NCI-H2029 treated with DMSO at 0.1 percent for 48 hours (cell line): ENCODE data around the gene CCM2L.

ENCODE experiments used
- DNase-seq: peaks from one replicate; lab custom pipeline; 2025; lab: John Stamatoyannopoulos, UW

Gene CCM2L

GRCh38 chr20:31996996-31997395 is 13.2 kb upstream of the CCM2L start:
- no peak for DNase-seq

DNA sequence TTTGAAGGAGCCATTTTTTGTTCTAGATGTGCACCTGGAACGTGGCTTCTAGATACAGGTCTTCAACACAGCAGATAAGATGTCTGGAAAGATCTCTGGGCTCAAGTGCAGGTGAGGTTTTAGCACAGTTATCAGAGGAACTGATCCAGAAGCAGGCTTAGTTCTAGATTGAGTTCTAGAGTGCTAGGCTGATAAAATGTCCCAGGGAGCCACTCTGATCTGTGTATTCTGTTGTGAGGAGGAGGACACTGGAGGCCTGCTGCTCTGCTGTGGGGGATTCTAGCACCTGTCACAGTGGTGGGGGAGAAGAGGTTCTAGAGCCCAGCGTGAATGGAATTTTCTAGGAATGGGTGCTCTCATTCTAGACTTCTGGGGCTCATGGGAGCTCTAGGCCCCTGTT is 12.0 kb upstream of the CCM2L start:
- DNase-seq, result no peak

DNA sequence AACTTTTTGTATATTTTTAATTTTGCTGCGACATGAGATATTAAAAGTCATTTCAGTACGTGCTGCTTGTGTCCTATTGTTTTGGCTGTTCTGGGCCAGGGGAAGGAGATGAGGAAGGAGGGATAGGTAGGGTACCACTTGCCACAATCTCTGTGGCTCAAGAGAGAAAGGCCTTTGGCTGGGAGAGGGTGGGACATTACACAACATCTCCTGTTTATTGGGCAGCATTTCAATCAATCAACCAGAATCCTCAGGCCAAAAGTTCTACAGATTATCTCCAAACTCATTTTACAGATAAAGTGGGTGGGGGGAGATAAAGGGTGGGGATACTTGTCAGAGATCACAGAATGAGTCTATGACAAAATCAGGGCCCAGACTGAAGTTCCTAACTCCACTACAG is 6.9 kb upstream of the CCM2L start:
- DNase-seq, result no peak

GRCh38 chr20:32004963-32005362 is 5.3 kb upstream of the CCM2L start:
- no peak for DNase-seq

- DNase-seq, result no peak
These were observed 4.2 kb upstream of the CCM2L start for GRCh38 chr20:32006053-32006452.

GRCh38 chr20:32006841-32007786 is 3.1 kb upstream of the CCM2L start:
- no peak for DNase-seq

- DNase-seq, result no peak
These were observed 2.2 kb upstream of the CCM2L start for GRCh38 chr20:32007787-32008616.

- DNase-seq, result no peak
These were observed 674 bp upstream of the CCM2L start for GRCh38 chr20:32009564-32009963.

GRCh38 chr20:32010666-32011065 is 428 bp downstream of the CCM2L start:
- DNase-seq, result no peak

- no peak for DNase-seq
These were observed 2.0 kb downstream of the CCM2L start for GRCh38 chr20:32012159-32012688.

- no peak for DNase-seq
These were observed 3.1 kb downstream of the CCM2L start for GRCh38 chr20:32013326-32013725.

DNA sequence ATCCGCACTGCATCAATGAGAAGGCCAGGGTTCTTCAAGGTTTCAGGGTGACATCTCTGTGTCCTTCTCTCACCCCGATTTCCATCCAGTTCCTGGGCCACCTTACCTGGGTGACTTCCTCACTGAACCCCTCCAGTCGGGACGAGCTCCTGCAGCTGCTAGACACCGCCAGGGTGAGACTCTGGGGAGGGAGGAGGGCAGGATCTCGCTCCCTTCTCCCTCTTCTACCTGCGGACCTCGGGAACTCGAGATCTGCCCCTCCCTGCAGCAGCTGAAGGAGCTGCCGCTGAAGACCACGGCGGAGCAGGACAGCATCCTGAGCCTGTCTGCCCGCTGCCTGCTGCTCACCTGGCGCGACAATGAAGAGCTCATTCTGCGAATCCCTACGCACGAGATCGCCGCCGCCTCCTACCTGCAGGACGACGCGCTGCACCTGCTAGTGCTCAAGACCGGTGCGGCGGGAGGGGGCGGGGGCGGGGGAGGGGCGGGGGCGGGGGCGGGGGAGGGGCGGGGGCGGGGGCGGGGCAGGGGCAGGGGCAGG is 7.5 kb downstream of the CCM2L start:
- peak; percentile 77 for DNase-seq

- peak; percentile 77 for DNase-seq
These were observed 8.3 kb downstream of the CCM2L start for GRCh38 chr20:32018269-32019155.

- no peak for DNase-seq
These were observed 8.9 kb downstream of the CCM2L start for GRCh38 chr20:32019156-32019510.

- no peak for DNase-seq
These were observed 9.6 kb downstream of the CCM2L start for GRCh38 chr20:32019563-32020463.

- DNase-seq, result no peak
These were observed 10.9 kb downstream of the CCM2L start for GRCh38 chr20:32021091-32021490.

DNA sequence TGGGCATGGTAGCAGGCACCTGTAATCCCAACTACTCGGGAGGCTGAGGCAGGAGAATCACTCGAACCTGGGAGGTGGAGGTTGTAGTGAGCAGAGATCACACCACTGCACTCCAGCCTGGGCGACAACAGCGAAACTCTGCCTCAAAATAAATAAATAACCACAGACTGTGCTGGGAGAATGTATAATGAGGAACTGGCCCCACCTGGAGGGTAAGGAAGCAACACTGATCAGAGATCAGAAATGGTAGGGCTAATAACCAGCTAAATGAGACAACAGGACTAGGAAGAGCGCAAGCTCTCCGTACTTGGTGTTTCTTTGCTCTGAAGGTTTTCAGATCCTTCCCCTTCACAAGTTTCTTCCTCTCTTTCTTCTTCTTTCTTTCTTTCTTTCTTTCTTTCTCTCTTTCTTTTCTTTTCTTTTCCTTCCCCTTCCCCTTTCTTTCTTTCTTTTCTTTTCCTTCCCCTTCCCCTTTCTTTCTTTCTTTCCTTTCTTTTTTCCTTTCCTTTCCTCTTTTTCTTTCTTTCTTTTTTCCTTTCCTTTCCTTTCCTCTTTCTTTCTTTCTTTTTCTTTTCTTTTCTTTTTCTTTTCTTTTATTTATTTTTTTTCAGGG is 14.6 kb downstream of the CCM2L start:
- DNase-seq, result no peak

DNA sequence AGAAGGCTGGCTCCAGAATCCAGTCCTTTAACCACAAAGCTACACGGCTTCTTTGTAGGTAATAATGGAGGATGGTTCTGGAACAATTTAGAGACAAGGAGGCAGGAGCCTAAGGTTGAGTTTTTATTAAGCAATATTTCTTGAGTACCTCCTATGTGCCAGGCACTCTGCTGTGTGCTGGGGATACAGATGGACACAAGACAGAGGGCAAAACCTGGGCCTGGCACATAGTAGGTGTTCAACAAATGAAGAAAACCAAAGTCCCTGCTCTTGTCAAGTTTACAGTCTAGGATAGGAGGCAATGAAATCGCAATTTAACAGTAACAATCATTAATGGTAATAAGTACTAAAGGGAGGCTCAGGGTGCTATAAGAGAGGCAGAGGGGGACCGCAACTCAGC is 17.4 kb downstream of the CCM2L start:
- no peak for DNase-seq

DNA sequence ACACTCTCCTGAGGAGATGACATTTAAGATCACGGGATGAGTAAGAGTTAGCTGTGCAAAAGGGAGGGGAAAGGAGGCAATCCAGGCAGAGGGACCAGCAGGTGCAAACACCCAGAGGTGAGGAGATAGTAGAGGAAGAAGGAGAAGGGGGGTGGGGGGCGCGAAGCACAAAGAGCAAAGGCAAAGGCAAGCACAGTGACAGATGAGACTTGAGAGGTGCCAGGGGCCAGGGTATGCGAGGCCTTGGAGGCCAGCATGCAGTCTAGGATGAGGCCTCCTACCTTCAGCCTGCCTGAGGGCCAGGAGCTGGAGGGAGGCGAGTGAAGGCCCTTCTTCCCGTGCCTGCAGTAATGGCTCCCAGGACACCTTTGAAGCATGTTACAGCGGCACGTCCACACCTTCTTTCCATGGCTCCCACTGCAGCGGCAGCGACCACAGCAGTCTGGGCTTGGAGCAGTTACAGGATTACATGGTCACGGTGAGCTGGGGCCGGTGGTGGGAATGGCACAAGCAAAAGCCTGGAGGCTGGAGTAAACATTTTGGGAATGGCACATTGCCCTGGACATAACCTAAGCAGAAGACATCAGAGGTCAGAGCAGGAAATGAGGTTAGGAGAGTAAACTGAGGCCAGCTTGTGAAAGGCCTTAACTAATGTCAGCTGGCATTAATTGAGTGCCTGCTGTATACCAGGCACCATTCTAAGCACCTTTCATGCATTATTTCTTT is 18.6 kb downstream of the CCM2L start:
- no peak for DNase-seq
